Measurements from ENCODE around the gene RCBTB1. TPM values are rescaled to one million over a fixed set of nuclear protein-coding genes. Genes with fewer than 3 reads are reported as not detected.
"Not testable (repeated sequence)": the region's sequence is repeated elsewhere in the genome, so short reads cannot be mapped to it uniquely, and the experiment has no call there.

RCBTB1 gene
- total and polyA plus RNA-seq, 2 donors from 2014 or later: 14.8 to 18.9 TPM

DNA sequence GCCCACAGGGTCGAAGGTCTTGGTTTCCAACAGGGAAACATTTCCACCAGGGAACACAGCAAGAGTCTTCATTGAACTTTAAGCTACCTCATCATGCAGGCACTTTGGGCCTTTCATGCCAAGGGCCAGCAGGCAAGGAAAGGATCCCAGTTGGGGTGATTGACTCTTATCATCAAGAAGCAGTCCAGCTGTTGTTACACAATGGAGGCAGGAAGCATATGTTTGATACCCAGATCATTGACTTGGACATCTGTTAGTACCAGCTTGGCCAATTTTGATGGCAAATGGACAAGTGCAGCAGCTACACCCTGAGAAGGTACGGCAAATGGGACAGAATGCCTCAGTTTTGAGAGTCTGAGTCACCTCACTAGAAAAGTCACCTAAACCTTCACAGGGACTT, 10.9 kb upstream of the RCBTB1 start:
- Histone ChIP-seq H3K27me3 (ENCODE audit: control insufficient read depth, insufficient read depth, low read length) (no peaks in the 10 kb centered on the region), H3K9ac (ENCODE audit: low read length in 3 of 3) (no peak overlapping the region), H3K9me3 (ENCODE audit: control insufficient read depth in 2 of 3, insufficient read depth in 1 of 3, low read length in 3 of 3) (no peaks in the 10 kb centered on the region), H3K36me3 (ENCODE audit: control insufficient read depth in 2 of 3, insufficient read depth in 3 of 3, low read length in 3 of 3) (no peaks in the 10 kb centered on the region), H3K4me3 (ENCODE audit: low read length in 3 of 3) (no peak overlapping the region), H3K27ac (ENCODE audit: low read depth in 2 of 2, low read length in 2 of 2) (no peak overlapping the region), H3K4me1 (ENCODE audit: control insufficient read depth in 2 of 3, insufficient read depth in 2 of 3, low read depth in 1 of 3, low read length in 3 of 3) (no peaks in the 10 kb centered on the region)
- no peak for FAIRE-seq
- intact Hi-C loops (cut with DNase I): no loop called here
- no peak for DNase-seq
- TF ChIP-seq, protein P1, sequence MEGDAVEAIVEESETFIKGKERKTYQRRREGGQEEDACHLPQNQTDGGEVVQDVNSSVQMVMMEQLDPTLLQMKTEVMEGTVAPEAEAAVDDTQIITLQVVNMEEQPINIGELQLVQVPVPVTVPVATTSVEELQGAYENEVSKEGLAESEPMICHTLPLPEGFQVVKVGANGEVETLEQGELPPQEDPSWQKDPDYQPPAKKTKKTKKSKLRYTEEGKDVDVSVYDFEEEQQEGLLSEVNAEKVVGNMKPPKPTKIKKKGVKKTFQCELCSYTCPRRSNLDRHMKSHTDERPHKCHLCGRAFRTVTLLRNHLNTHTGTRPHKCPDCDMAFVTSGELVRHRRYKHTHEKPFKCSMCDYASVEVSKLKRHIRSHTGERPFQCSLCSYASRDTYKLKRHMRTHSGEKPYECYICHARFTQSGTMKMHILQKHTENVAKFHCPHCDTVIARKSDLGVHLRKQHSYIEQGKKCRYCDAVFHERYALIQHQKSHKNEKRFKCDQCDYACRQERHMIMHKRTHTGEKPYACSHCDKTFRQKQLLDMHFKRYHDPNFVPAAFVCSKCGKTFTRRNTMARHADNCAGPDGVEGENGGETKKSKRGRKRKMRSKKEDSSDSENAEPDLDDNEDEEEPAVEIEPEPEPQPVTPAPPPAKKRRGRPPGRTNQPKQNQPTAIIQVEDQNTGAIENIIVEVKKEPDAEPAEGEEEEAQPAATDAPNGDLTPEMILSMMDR (IDR thresholded peaks at IDR 0.05; ENCODE audit: borderline replicate concordance, extremely low read depth, insufficient read depth): no peak

DNA sequence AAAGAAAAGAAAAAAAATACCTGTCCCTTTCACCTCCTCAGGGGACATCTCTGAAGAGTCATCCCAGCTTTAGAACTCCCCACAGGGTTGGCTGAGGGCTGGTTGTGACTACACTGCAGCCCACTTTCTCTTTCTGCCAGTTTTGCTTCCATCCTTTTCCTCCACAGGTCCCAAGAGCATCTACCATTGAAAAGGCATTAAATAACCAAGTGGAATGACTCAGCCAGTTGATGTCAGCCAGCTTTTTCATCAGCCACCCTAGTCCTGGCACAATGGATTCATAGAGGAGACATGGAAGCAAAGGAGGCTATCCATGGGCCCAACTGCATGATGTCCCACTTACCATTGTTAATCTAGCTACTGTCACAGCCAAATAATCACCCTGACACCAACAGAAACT, 9.2 kb upstream of the RCBTB1 start:
- Histone ChIP-seq H3K4me3 (ENCODE audit: low read length in 3 of 3) (no peak overlapping the region), H3K27me3 (ENCODE audit: control insufficient read depth, insufficient read depth, low read length) (no peaks in the 10 kb centered on the region), H3K4me1 (ENCODE audit: control insufficient read depth in 2 of 3, insufficient read depth in 2 of 3, low read depth in 1 of 3, low read length in 3 of 3) (no peaks in the 10 kb centered on the region), H3K9ac (ENCODE audit: low read length in 3 of 3) (no peak overlapping the region), H3K9me3 (ENCODE audit: control insufficient read depth in 2 of 3, insufficient read depth in 1 of 3, low read length in 3 of 3) (no peaks in the 10 kb centered on the region), H3K27ac (ENCODE audit: low read depth in 2 of 2, low read length in 2 of 2) (no peak overlapping the region), H3K36me3 (ENCODE audit: control insufficient read depth in 2 of 3, insufficient read depth in 3 of 3, low read length in 3 of 3) (no peaks in the 10 kb centered on the region)
- TF ChIP-seq, protein P1 (IDR thresholded peaks at IDR 0.05; ENCODE audit: borderline replicate concordance, extremely low read depth, insufficient read depth): no peak
- intact Hi-C loops (cut with DNase I): no loop called here
- no peak for FAIRE-seq
- no peak for DNase-seq

DNA sequence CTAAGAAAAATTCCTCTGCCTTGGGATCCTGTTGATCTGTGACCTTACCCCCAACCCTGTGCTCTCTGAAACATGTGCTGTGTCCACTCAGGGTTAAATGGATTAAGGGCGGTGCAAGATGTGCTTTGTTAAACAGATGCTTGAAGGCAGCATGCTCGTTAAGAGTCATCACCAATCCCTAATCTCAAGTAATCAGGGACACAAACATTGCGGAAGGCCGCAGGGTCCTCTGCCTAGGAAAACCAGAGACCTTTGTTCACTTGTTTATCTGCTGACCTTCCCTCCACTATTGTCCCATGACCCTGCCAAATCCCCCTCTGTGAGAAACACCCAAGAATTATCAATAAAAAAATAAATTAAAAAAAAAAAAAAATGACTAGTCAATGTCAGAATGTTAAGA, 8.5 kb upstream of the RCBTB1 start:
- H3K9me3 ChIP-seq (ENCODE audit: control insufficient read depth in 2 of 3, insufficient read depth in 1 of 3, low read length in 3 of 3); intact Hi-C loops (cut with DNase I); H3K36me3 ChIP-seq (ENCODE audit: control insufficient read depth in 2 of 3, insufficient read depth in 3 of 3, low read length in 3 of 3); FAIRE-seq; H3K4me1 ChIP-seq (ENCODE audit: control insufficient read depth in 2 of 3, insufficient read depth in 2 of 3, low read depth in 1 of 3, low read length in 3 of 3); DNase-seq; H3K9ac ChIP-seq (ENCODE audit: low read length in 3 of 3); H3K4me3 ChIP-seq (ENCODE audit: low read length in 3 of 3); H3K27ac ChIP-seq (ENCODE audit: low read depth in 2 of 2, low read length in 2 of 2); H3K27me3 ChIP-seq (ENCODE audit: control insufficient read depth, insufficient read depth, low read length): not testable (repeated sequence)

DNA sequence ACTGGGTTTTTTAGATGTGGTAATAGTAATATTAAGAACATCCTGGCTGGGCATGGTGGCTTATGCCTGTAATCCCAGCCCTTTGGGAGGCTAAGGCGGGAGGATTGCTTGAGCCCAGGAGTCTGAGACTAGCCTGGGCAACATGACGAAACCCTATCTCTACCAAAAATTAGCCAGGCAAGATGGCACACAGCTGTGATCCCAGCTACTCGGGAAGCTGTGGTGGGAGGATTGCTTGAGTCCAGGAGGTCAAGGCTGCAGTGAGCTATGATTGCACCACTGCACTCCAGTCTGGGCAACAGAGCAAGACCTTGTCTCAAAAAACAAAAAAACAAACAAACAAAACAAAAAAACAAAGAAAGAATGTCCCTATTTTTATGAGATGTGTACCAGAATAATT, 5.4 kb upstream of the RCBTB1 start:
- H3K9me3 ChIP-seq (ENCODE audit: control insufficient read depth in 2 of 3, insufficient read depth in 1 of 3, low read length in 3 of 3); intact Hi-C loops (cut with DNase I); H3K4me1 ChIP-seq (ENCODE audit: control insufficient read depth in 2 of 3, insufficient read depth in 2 of 3, low read depth in 1 of 3, low read length in 3 of 3); H3K27me3 ChIP-seq (ENCODE audit: control insufficient read depth, insufficient read depth, low read length); FAIRE-seq; H3K27ac ChIP-seq (ENCODE audit: low read depth in 2 of 2, low read length in 2 of 2); H3K36me3 ChIP-seq (ENCODE audit: control insufficient read depth in 2 of 3, insufficient read depth in 3 of 3, low read length in 3 of 3); H3K4me3 ChIP-seq (ENCODE audit: low read length in 3 of 3); DNase-seq; H3K9ac ChIP-seq (ENCODE audit: low read length in 3 of 3): not testable (repeated sequence)

Data from kidney (tissue), 14 donors.